Measurements from ENCODE around the gene ARHGAP8. TPM values are rescaled to one million over a fixed set of nuclear protein-coding genes. Genes with fewer than 3 reads are reported as not detected.

The ARHGAP8 gene
- total and polyA plus RNA-seq, 2 of the 13 experiments (the other 11 are each of a cell fraction or from before 2014, with no cell fraction given): 0.07 TPM; not detected in 1

GRCh38 chr22:44894321-44894720 lies 141.9 kb downstream of the ARHGAP8 start:
- ChIA-PET POLR2A (no interaction called here), CTCF (ENCODE audit: low intra/inter-chr PET ratio, low total read pairs) (no interaction called here)
- TF ChIP-seq ZNF44 (CRISPR knock-in tag; IDR thresholded peaks at IDR 0.05): no peak
- TF ChIP-seq HMGXB3 (CRISPR knock-in tag; IDR thresholded peaks at IDR 0.05; ENCODE audit: borderline replicate concordance): no peak
- TF ChIP-seq DMAP1 (CRISPR knock-in tag; IDR thresholded peaks at IDR 0.05): no peak
- TF ChIP-seq TBX2 (CRISPR knock-in tag; IDR thresholded peaks at IDR 0.05; ENCODE audit: borderline replicate concordance): no peak
- TF ChIP-seq ZBTB42 (CRISPR knock-in tag; IDR thresholded peaks at IDR 0.05): no peak
- TF ChIP-seq FOXA1 (IDR thresholded peaks at IDR 0.05): no peak
- TF ChIP-seq FOXA1 (CRISPR knock-in tag; IDR thresholded peaks at IDR 0.05): no peak
- TF ChIP-seq ZNF326 (CRISPR knock-in tag; IDR thresholded peaks at IDR 0.05; ENCODE audit: borderline replicate concordance): no peak
- TF ChIP-seq LRRFIP1 (CRISPR knock-in tag; conservative IDR thresholded peaks at IDR 0.05): no peak
- no peak for TF ChIP-seq ZBTB43 (CRISPR knock-in tag; conservative IDR thresholded peaks at IDR 0.05)
- TF ChIP-seq NBN (conservative IDR thresholded peaks at IDR 0.05): no peak
- TF ChIP-seq FOXA3 (CRISPR knock-in tag; IDR thresholded peaks at IDR 0.05): no peak
- no peak for TF ChIP-seq ZNF7 (CRISPR knock-in tag; IDR thresholded peaks at IDR 0.05)
- no peak for TF ChIP-seq SRSF1 (optimal IDR thresholded peaks at IDR 0.05; ENCODE audit: low read depth, low read length)
- TF ChIP-seq XRCC5 (optimal IDR thresholded peaks at IDR 0.05; ENCODE audit: low read length): no peak
- H3K9me3 ChIP-seq (ENCODE audit: low read length): no peaks in the 10 kb centered on the region
- H3K4me3 ChIP-seq (replicated peaks in 1 of 3; ENCODE audit: insufficient read depth in 1 of 3, low read depth in 2 of 3, low read length in 3 of 3): no peak overlapping the region
- no peaks in the 10 kb centered on the region for H4K20me1 ChIP-seq (ENCODE audit: insufficient read depth, low read length)
- no peak for FAIRE-seq
- DNase-seq (ENCODE audit: low spot score): no peak
- H3K36me3 ChIP-seq (replicated peaks in 1 of 2; ENCODE audit: control insufficient read depth in 1 of 2, insufficient read depth in 2 of 2, low read length in 2 of 2): no peaks in the 10 kb centered on the region
- in situ Hi-C loops (cut with HindIII; ENCODE audit: extremely low pct_ligation_motif_present, low pct_unique_long_range_greater_than_20kb) (no loop called here), intact Hi-C loops (cut with micrococcal nuclease; ENCODE audit: unreplicated experiment) (no loop called here)
- ATAC-seq: no peak
- no peak overlapping the region for H3K9ac ChIP-seq (ENCODE audit: insufficient read depth, low read depth, low read length)
- no peaks in the 10 kb centered on the region for H3K4me1 ChIP-seq (ENCODE audit: insufficient read depth, low read length)
- WGBS (ENCODE audit: low lambda C conversion rate): 0% methylated on average over 4 of the region's 12 CpGs
- peaks cover 9 to 34% of the 10 kb centered on the region in 2 experiments; a peak in 4 of 5 replicates for H3K27me3 ChIP-seq (ENCODE audit: control insufficient read depth in 1 of 2, insufficient read depth in 2 of 2, low read length in 2 of 2)
- no peaks in the 10 kb centered on the region for H3K79me2 ChIP-seq (ENCODE audit: insufficient read depth, low read length)
- H2AFZ ChIP-seq (ENCODE audit: low read length): no peak overlapping the region
- BruUV-seq (replicated peaks): no TSS peak
- no peak overlapping the region for H3K27ac ChIP-seq (ENCODE audit: extremely low read length, insufficient read depth, low read length)
- H3K4me2 ChIP-seq (ENCODE audit: low read depth, low read length): no peak overlapping the region
